ENCODE results near the gene MUC12.
"Not testable (repeated sequence)": the region's sequence is repeated elsewhere in the genome, so short reads cannot be mapped to it uniquely, and the experiment has no call there.

Gene MUC12

GRCh38 chr7:100962537-100962936 is 6.8 kb upstream of the MUC12 start:
- no peak for DNase-seq (ENCODE audit: low read depth in 2 of 2)

- no peak for DNase-seq (ENCODE audit: low read depth in 2 of 2)
Observed at GRCh38 chr7:100963386-100963785, 6.0 kb upstream of the MUC12 start.

DNA sequence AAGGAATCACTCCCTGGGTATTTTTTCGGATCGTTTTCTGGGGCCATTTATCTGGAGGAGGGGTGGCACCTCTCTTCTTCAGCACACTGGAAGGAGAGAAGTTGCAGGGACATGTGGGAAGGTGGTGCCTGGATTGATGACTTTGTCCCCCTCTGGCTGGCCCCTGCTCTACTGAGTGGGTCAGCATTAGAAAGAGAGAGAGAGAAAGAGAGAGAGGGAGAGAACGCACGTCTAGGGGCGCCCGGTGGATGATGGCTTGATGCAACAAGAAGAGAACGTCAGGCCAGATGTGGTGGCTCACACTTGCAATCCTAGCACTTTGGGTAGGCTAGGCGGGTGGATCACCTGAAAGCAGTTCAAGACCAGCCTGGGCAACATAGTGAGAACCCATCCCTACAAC is 5.5 kb upstream of the MUC12 start:
- no peak for DNase-seq (ENCODE audit: low read depth in 2 of 2)

- DNase-seq (ENCODE audit: low read depth in 2 of 2), result no peak
Observed at GRCh38 chr7:100964630-100965029, 4.7 kb upstream of the MUC12 start.

DNA sequence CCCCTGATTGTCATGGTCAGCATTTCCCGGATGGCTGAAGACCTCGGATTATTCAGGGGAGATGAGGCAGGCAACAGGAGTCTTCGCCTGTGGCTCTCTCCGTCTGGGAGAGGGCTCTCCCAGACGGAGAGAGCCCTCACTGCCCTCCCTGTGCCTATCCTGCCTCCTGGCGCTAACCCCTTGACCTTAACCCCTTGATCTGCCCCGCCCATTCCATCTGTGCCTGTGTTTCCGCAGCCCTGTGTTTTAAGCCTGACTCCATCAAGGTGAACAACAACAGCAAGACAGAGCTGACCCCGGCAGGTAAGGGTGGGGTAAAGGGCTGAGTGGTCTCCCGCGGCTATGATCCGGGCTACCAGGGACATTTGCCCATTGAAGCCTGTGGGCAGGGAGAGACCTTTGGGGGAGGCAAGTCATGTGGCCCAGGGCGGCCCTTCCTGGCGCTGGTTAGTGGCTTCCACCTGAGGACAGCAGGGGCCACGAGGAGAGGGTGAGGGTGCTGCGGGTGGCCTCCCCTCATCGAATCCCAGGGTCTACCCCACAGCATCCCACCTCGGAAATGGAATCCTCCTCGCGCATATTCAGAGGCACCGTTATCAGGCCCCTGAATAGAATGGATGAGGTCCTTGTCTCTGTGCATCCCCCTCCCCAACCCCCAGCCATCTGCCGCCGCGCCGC is 4.2 kb upstream of the MUC12 start:
- no peak for DNase-seq (ENCODE audit: low read depth in 2 of 2)

DNA sequence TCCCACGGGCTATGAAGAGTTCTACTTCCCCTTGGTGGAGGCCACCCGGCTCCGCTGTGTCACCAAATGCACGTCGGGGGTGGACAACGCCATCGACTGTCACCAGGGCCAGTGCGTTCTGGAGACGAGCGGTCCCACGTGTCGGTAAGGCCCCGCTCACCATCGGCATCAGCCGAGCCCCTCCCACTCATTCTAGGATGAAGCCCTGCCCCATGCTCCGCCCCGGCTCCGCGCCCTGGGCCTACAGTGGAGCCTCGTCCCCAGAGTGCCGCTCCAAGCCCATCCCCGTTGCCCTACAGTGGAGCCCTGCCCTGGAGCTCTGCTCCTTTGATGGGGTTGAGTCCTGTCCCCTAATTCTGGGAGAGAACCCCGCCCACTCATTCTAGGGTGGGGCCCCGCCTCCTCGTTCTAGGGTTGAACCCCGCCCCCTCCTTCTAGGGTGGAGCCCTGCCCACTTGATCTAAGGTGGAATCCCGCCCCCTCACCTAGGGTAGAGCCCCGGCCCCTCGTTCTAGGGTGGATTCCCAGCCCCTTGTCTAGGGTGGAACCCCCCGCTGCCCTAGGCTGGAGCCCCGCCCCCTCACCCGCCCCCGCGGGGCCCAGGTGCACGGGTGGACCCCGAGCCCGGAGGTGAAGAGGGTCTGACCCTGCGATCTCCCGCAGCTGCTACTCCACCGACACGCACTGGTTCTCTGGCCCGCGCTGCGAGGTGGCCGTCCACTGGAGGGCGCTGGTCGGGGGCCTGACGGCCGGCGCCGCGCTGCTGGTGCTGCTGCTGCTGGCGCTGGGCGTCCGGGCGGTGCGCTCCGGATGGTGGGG is 3.4 kb upstream of the MUC12 start:
- peak; percentile 58 to 82 for DNase-seq (ENCODE audit: low read depth in 2 of 2)

DNA sequence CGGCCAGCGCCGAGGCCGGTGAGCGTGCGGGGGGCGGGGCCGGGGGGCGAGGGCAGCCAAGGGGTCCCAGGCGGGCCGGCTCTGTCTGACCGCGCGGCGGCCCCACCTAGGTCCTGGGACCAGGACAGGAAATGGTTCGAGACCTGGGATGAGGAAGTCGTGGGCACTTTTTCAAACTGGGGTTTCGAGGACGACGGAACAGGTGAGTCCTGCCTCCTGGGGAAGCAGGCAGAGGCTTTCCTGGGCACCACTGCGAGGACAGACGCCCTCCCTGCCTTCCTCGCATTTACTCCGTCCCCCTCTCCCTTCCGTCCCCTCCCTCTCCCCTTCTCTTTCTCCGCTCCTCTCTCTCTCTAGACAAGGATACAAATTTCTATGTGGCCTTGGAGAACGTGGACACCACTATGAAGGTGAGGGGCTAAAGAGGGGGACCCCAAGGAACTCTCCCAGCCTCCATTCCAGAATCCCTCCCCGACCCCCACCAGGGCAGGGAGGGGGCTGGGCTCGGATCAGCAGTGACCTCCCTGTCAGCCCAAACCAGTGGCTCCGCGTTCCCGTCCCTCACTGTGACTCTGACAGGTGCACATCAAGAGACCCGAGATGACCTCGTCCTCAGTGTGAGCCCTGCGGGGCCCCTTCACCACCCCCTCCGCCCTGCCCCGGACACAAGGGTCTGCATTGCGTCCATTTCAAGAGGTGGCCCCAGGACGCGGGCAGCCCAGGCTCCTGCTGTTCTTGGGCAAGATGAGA is 2.6 kb upstream of the MUC12 start:
- no peak for DNase-seq (ENCODE audit: low read depth in 2 of 2)

- DNase-seq (ENCODE audit: low read depth in 2 of 2), result no peak
Observed at GRCh38 chr7:100967292-100967863, 2.0 kb upstream of the MUC12 start.

DNA sequence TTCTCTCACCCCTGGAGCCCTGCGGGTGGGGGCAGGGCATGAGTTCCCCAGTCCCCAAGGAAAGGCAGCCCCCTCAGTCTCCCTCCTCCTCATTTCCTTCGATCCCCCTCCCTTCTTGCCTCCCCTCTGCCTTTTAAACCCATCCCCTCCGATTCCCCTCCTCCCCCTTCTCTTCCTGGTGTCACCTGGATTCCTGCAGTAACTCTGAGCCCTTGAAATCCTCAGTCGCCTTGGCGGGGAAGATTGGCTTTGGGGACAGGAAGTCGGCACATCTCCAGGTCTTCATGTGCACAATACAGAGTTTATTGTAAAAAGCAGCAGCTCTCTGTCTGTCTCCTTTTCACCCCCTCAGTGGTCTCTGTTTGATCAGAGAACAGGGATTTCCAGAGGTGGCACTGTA is 1.3 kb upstream of the MUC12 start:
- DNase-seq (ENCODE audit: low read depth in 2 of 2), result no peak

GRCh38 chr7:100968650-100969049 is 715 bp upstream of the MUC12 start:
- DNase-seq (ENCODE audit: low read depth in 2 of 2), result no peak

DNA sequence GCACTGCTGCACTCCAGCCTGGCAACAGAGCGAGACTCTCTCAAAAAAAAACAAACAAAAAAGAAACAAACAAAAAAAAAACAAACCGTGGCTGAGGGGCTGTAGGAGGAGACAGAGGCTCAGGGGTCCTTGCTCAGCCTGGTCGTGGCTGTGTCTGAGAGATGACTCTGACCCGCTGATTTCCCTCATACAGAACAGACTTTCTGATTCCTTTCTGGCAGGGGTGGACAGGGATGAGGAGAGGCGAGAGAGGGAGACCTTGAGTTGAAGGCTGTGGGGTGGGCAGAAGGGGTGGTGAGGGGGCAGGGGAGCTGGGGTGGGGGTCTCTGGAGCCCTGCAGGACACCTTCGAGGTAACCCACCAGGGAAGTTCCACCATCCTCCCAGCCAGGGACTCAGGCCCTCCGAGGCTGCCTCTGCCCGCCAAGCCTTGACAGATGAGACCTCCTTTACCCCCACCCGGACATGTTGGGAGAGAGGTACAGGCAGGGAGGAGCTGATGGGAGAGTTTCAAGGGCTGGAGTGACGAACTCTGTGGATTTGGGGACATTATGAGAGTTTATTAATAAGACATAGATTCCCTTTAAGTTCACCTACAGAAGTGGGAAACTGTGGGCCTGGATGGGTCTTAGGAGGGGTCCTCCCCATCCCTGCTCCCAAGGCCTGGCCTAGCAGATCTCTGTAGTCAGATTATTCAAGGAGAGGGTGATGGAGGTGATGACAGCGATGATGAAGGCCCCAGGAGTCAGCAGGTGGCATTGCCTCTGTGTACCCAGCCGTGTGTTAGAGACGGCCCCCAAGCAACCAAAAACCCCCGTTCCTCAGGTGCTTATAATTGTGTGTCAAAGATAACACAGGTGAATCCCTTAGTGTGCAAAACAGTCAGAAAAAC is 2.0 kb downstream of the MUC12 start:
- no peak for DNase-seq (ENCODE audit: low read depth in 2 of 2)

- DNase-seq (ENCODE audit: low read depth in 2 of 2), result no peak
Observed at GRCh38 chr7:100972002-100972347, 2.6 kb downstream of the MUC12 start.

DNA sequence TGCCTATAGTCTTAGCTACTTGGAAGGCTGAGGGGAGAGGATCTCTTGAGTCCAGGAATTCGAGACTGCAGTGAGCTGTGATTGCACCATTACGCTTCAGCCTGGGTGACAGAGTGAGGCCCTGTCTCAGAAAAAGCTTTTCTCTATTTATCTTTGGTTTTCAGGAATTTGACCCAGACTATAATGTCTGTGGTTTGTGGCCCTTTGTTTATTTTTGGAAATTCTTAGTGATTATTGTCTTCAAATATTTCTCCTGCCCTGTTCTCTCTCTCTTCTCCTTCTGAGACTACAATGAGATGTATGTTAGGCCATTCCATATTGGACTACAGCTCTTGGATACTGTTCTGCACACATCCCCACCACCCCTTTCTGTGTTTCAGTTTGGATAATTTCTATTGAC is 4.7 kb downstream of the MUC12 start:
- no peak for DNase-seq (ENCODE audit: low read depth in 2 of 2)

DNA sequence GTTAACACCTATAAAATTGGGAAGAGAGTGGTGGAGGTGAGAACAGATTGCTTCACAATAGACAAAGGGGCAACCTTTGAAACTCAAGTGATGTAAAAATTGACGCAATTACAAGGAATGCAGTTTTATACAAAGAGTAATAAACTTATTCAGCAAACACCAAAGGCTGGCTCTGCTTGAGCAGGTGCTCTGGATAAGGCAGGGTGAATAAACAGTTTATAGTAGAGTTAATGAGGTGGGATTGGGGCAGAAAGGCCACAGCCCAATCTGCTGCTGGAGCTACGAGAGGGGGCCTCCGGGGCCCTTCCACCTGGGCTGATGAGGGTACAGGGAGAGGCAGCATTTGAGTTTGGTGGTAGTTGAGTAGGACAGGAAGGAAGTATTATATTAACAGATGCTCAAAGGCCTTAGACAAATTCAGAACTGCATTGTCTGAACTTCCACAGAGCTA is 6.0 kb downstream of the MUC12 start:
- DNase-seq (ENCODE audit: low read depth in 2 of 2), result no peak

DNA sequence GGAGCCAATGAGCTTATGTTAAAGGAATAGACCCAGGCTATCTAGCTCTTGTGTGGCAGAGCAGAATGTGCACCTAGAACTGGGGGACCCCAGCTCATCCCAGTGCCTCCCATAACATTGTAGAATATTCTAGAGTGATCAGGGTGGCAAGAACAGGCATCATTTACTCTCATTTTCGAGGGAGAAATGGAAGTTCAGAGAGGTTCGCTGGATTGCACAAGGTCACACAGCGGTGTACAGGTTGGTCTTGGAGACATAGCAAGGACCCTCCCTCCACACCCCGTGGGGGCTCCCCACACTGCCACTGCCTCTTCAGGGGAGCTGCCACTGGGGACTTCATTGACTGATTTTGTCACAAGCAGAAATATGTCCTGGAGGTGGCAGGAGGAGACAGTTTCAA is 8.9 kb downstream of the MUC12 start:
- no peak for DNase-seq (ENCODE audit: low read depth in 2 of 2)

DNA sequence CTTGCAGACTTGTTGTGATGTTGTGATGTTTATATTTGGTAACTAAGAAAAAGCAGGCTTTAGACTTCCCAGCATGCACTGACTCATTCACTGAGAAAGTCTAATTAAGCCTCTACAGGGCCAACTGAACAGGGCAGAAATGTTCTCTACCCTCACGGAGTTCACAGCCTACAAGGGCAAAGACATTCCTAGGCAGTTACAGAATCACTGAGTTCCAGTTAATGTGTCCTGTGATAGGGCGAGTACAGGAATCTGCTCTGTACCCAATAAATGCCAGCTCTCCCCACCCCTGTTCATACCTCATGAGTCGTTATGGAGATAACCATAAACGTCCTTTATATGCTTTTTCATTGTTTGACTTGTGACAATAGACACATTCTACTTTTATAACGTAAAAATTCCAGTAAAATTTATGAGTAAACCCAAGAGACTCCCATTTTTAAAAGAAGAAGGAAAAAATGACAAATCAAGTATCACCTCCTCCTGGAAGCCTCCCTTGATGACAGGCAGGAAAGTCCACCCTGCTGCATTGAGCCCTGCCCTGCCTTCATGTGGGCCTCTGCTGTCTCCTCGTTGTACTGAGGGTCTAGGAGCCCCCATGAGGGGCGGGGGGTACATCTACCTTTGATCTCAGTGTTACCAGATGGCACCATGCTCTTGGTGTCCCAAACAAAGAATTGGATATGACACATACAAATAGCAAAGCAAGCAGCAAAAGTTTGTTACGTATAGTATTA is 14.3 kb downstream of the MUC12 start:
- DNase-seq (ENCODE audit: low read depth in 2 of 2), result no peak

GRCh38 chr7:100984241-100984918 is 15.0 kb downstream of the MUC12 start:
- not testable (repeated sequence) for DNase-seq (ENCODE audit: low read depth in 2 of 2)

DNA sequence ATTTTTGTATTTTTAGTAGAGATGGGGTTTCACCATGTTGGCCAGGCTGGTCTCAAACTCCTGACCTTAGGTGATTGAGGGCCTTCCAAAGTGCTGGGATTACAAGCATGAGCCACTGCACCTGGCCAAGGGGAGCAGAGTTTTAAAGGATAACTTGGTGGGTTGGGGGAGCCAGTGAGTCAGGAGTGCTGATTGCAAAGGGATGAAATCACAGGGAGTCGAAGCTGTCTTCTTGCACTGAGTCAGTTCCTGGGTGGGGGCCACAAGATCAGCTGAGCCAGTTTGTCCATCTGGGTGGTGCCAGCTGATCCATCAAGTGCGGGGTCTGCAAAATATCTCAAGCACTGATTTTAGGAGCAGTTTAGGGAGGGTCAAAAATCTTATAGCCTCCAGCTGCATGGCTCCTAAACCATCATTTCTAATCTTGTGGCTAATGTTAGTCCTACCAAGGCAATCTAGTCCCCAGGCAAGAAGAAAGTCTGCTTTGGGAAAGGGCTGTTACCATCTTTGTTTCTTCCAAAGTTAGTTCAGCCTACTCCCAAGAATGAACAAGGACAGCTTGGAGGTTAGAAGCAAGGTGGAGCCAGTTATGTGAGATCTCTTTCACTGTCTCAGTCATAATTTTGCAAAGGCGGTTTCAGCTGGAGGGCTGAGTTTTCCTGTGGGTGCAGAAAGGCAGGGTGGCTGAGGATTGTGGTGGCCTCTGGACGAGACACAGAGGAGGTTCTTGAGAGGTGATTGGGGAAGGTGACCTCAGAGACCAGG is 15.8 kb downstream of the MUC12 start:
- DNase-seq (ENCODE audit: low read depth in 2 of 2), result not testable (repeated sequence)

GRCh38 chr7:100991631-100992030 is 22.3 kb downstream of the MUC12 start:
- DNase-seq (ENCODE audit: low read depth in 2 of 2), result no peak
